Neural cell (in vitro differentiated cells): ENCODE measurements around the gene SNX24. TPM values are rescaled to one million over a fixed set of nuclear protein-coding genes. Genes with fewer than 3 reads are reported as not detected.

Source experiments
- H2AFZ ChIP-seq: fragments of 200-600, 300-800 bp; sonication (generic), shearing (Covaris generic); 2 replicates; pipeline ENCODE4 v1.6.0; 2014; ENCODE audit warnings: low read depth, mild to moderate bottlenecking, antibody characterized with exemption, low read length, moderate library complexity
- H3F3A ChIP-seq: fragments of 200-600 bp; shearing (Covaris generic); 2 replicates; pipeline ENCODE4 v1.6.1; 2016; ENCODE audit warnings: mild to moderate bottlenecking, moderate library complexity, mixed read lengths, antibody characterized with exemption, low read length; ENCODE audit not compliant: insufficient read depth, poor library complexity, severe bottlenecking
- H3K27ac ChIP-seq: fragments of 200-600, 300-800 bp; sonication (generic), shearing (Covaris generic); 2 replicates; pipeline ENCODE4 v1.5.1; 2014; ENCODE audit warnings: mild to moderate bottlenecking, low read length, moderate library complexity
- H3K27me3 ChIP-seq: fragments of 300-800, 200-600 bp; sonication (generic), shearing (Covaris generic); 2 replicates; pipeline ENCODE4 v1.6.0; 2014; ENCODE audit warnings: mild to moderate bottlenecking, low read depth, low read length, moderate library complexity; ENCODE audit not compliant: insufficient read depth
- H3K36me3 ChIP-seq: fragments of 300-800, 200-600 bp; sonication (generic), shearing (Covaris generic); 2 replicates; pipeline ENCODE4 v1.5.1; 2014; ENCODE audit warnings: mild to moderate bottlenecking, antibody characterized with exemption, low read length, moderate library complexity; ENCODE audit not compliant: insufficient read depth
- H3K4me2 ChIP-seq: fragments of 300-800, 200-600 bp; sonication (generic), shearing (Covaris generic); 2 replicates; pipeline ENCODE4 v1.6.0; 2014; ENCODE audit warnings: mild to moderate bottlenecking, low read length
- H3K4me3 ChIP-seq: fragments of 300-800, 200-600 bp; sonication (generic), shearing (Covaris generic); 2 replicates; pipeline ENCODE4 v1.5.1; 2014; ENCODE audit warnings: mild to moderate bottlenecking, low read length, moderate library complexity
- H3K79me2 ChIP-seq: fragments of 200-600 bp; shearing (Covaris generic); replicated peaks from 2 replicates; pipeline ENCODE4 v1.6.0; 2014; ENCODE audit warnings: mild to moderate bottlenecking, low read length, moderate library complexity; ENCODE audit not compliant: insufficient read depth
- H3K9ac ChIP-seq: fragments of 300-800, 200-600 bp; sonication (generic), shearing (Covaris generic); 2 replicates; pipeline ENCODE4 v1.6.1; 2016; ENCODE audit warnings: mild to moderate bottlenecking, low read length, mixed read lengths
- H3K9me2 ChIP-seq: fragments of 200-600 bp; shearing (Covaris generic); 2 replicates; pipeline ENCODE4 v1.6.1; 2016; ENCODE audit warnings: mild to moderate bottlenecking, low read length, mixed read lengths; ENCODE audit not compliant: insufficient read depth
- H3K9me3 ChIP-seq: fragments of 200-600, 300-800 bp; sonication (generic), shearing (Covaris generic); 2 replicates; pipeline ENCODE4 v1.6.1; 2016; ENCODE audit warnings: mild to moderate bottlenecking, mixed run types, low read length, moderate library complexity, mixed read lengths
- H4K20me1 ChIP-seq: fragments of 200-600 bp; shearing (Covaris generic); 2 replicates; pipeline ENCODE4 v1.6.1; 2016; ENCODE audit warnings: mild to moderate bottlenecking, mixed run types; ENCODE audit not compliant: insufficient read depth
- CTCF ChIP-seq: fragments of 450-650 bp; IDR thresholded peaks from 2 replicates; pipeline ENCODE4 v1.5.1; 2014; ENCODE audit warnings: antibody characterized with exemption, mild to moderate bottlenecking, moderate library complexity; ENCODE audit not compliant: poor library complexity, severe bottlenecking
- EP300 ChIP-seq: fragments of 450-650 bp; conservative IDR thresholded peaks from 2 replicates; pipeline ENCODE4 v1.6.1; 2014; ENCODE audit warnings: antibody characterized with exemption, mild to moderate bottlenecking, moderate library complexity; ENCODE audit not compliant: poor library complexity, severe bottlenecking
- EZH2 ChIP-seq: fragments of 200-600, 300-800 bp; shearing (Covaris generic), sonication (generic); IDR thresholded peaks from 2 replicates; pipeline ENCODE4 v1.6.1; 2014; ENCODE audit warnings: antibody characterized with exemption, low read length, borderline replicate concordance, mild to moderate bottlenecking; ENCODE audit not compliant: insufficient read depth, poor library complexity, severe bottlenecking
- MXI1 ChIP-seq: fragments of 450-650 bp; conservative IDR thresholded peaks from 2 replicates; pipeline ENCODE4 v1.6.1; 2014; ENCODE audit warnings: antibody characterized with exemption, mild to moderate bottlenecking; ENCODE audit not compliant: poor library complexity, severe bottlenecking
- POLR2AphosphoS5 ChIP-seq: IDR thresholded peaks from 2 replicates; pipeline ENCODE4 v1.6.1; 2012
- RAD21 ChIP-seq: fragments of 450-650 bp; conservative IDR thresholded peaks from 2 replicates; pipeline ENCODE4 v1.6.1; 2014; ENCODE audit warnings: antibody characterized with exemption, mild to moderate bottlenecking, moderate library complexity
- REST ChIP-seq: IDR thresholded peaks from 2 replicates; pipeline ENCODE4 v1.6.1; 2012; ENCODE audit warnings: borderline replicate concordance
- SMC3 ChIP-seq: fragments of 450-650 bp; conservative IDR thresholded peaks from 2 replicates; pipeline ENCODE4 v1.6.1; 2014; ENCODE audit warnings: antibody characterized with exemption, mild to moderate bottlenecking, moderate library complexity; ENCODE audit not compliant: poor library complexity
- TAF1 ChIP-seq: IDR thresholded peaks from 2 replicates; pipeline ENCODE4 v1.6.1; 2012; ENCODE audit warnings: low read depth
- polyA plus RNA-seq: library from polyadenylated mRNA; depleted of rRNA; stranded (reverse); fragments of >200 nt; gene quantifications from 2 replicates; pipeline ENCODE4 v1.2.3, GENCODE V29; 2014

SNX24 gene
- polyA plus RNA-seq, 1 donor from 2014 or later, result 12.8 TPM

GRCh38 chr5:122978644-122979297, 133.4 kb downstream of the SNX24 start:
- no peaks in the 10 kb centered on the region for H3F3A ChIP-seq
- no peak overlapping the region for H2AFZ ChIP-seq
- no peaks in the 10 kb centered on the region for H3K27me3 ChIP-seq
- H3K9me3 ChIP-seq, result no peaks in the 10 kb centered on the region
- H3K4me2 ChIP-seq, result no peak overlapping the region
- H3K79me2 ChIP-seq, result no peaks in the 10 kb centered on the region
- TF ChIP-seq POLR2AphosphoS5 (no peak), SMC3 (no peak), CTCF (no peak), TAF1 (no peak), EZH2 (no peak), RAD21 (no peak), MXI1 (no peak), REST (no peak), EP300 (no peak)
- no peak overlapping the region for H3K9ac ChIP-seq
- H4K20me1 ChIP-seq, result no peaks in the 10 kb centered on the region
- no peaks in the 10 kb centered on the region for H3K9me2 ChIP-seq
- H3K4me3 ChIP-seq, result no peak overlapping the region
- H3K27ac ChIP-seq, result no peak overlapping the region
- no peaks in the 10 kb centered on the region for H3K36me3 ChIP-seq

GRCh38 chr5:122981846-122982245, 136.4 kb downstream of the SNX24 start:
- TF ChIP-seq RAD21 (no peak), SMC3 (no peak), MXI1 (no peak), TAF1 (no peak), REST (no peak), EZH2 (no peak), EP300 (no peak), POLR2AphosphoS5 (no peak), CTCF (no peak)
- Histone ChIP-seq H3K4me2 (no peak overlapping the region), H3F3A (no peaks in the 10 kb centered on the region), H3K9ac (no peak overlapping the region), H4K20me1 (no peaks in the 10 kb centered on the region), H2AFZ (no peak overlapping the region), H3K79me2 (no peaks in the 10 kb centered on the region), H3K9me3 (no peaks in the 10 kb centered on the region), H3K27ac (no peak overlapping the region), H3K9me2 (no peaks in the 10 kb centered on the region), H3K4me3 (no peak overlapping the region), H3K36me3 (no peaks in the 10 kb centered on the region), H3K27me3 (no peaks in the 10 kb centered on the region)
